PC-9 (cell line): ENCODE results near the gene LRGUK. TPM values are rescaled to one million over a fixed set of nuclear protein-coding genes. Genes with fewer than 3 reads are reported as not detected.
"Not testable (repeated sequence)": the region's sequence is repeated elsewhere in the genome, so short reads cannot be mapped to it uniquely, and the experiment has no call there.

Experiments
- BruUV-seq: library from RNA; stranded (reverse); fragments of 400-500 nt; replicated peaks from 2 replicates; lab custom pipeline; 2021; lab: Mats Ljungman, UMichigan
- CTCF ChIA-PET: fragments of 300-600 bp; sonication (Branson Sonifier 250); formaldehyde crosslinking; loops from one replicate; lab custom pipeline; 2022; ENCODE audit warnings: antibody characterized with exemption; lab: Charles Lee
- POLR2A ChIA-PET: fragments of 300-600 bp; sonication (Branson Sonifier 250); formaldehyde crosslinking; loops from one replicate; lab custom pipeline; 2022; ENCODE audit warnings: antibody characterized with exemption; ENCODE audit not compliant: unreplicated experiment; lab: Charles Lee
- DNase-seq, 2 experiments: peaks; one replicate each; pipeline versions ENCODE4 v3.0.0 to v3.0.0-alpha.2; 2015 to 2022; ENCODE audit warnings: mixed read lengths in 1 of 2
- H2AFZ ChIP-seq: fragments of 200-600 bp; sonication (generic); 2 replicates; pipeline ENCODE4 v1.8.1; 2017; ENCODE audit warnings: antibody characterized with exemption
- H3F3A ChIP-seq: fragments of 200-600 bp; sonication (generic); 2 replicates; pipeline ENCODE4 v1.8.1; 2017; ENCODE audit warnings: antibody characterized with exemption, mild to moderate bottlenecking, low read depth; ENCODE audit not compliant: insufficient read depth
- H3K27ac ChIP-seq: fragments of 200-600 bp; sonication (generic); 2 replicates; pipeline ENCODE4 v1.6.1; 2016; ENCODE audit warnings: mixed run types
- H3K27me3 ChIP-seq: fragments of 200-600 bp; sonication (generic); 2 replicates; pipeline ENCODE4 v1.6.1; 2016; ENCODE audit warnings: low read depth, mixed run types; ENCODE audit not compliant: insufficient read depth
- H3K36me3 ChIP-seq: fragments of 200-600 bp; sonication (generic); 2 replicates; pipeline ENCODE4 v1.6.1; 2016; ENCODE audit warnings: low read depth, mixed run types
- H3K4me1 ChIP-seq: fragments of 200-600 bp; sonication (generic); replicated peaks from 2 replicates; pipeline ENCODE4 v1.6.1; 2016; ENCODE audit warnings: mixed run types; ENCODE audit not compliant: insufficient read depth
- H3K4me2 ChIP-seq: fragments of 200-600 bp; sonication (generic); 2 replicates; pipeline ENCODE4 v1.6.1; 2017; ENCODE audit warnings: mixed run types
- H3K4me3 ChIP-seq: fragments of 200-600 bp; sonication (generic); 2 replicates; pipeline ENCODE4 v1.6.1; 2016; ENCODE audit warnings: mixed run types
- H3K79me2 ChIP-seq: fragments of 200-600 bp; sonication (generic); 2 replicates; pipeline ENCODE4 v1.6.1; 2017; ENCODE audit warnings: low read depth, mixed run types
- H3K9me2 ChIP-seq: fragments of 200-600 bp; sonication (generic); 2 replicates; pipeline ENCODE4 v1.8.1; 2017; ENCODE audit warnings: mild to moderate bottlenecking; ENCODE audit not compliant: insufficient read depth
- H3K9me3 ChIP-seq: fragments of 200-600 bp; sonication (generic); 2 replicates; pipeline ENCODE4 v1.8.1; 2016; ENCODE audit warnings: low read depth; ENCODE audit not compliant: insufficient read depth
- H4K20me1 ChIP-seq: fragments of 200-600 bp; sonication (generic); 2 replicates; pipeline ENCODE4 v1.8.1; 2017; ENCODE audit not compliant: insufficient read depth
- EZH2 ChIP-seq: fragments of 200-600 bp; sonication (generic); IDR thresholded peaks from 2 replicates; pipeline ENCODE4 v1.8.0; 2017; ENCODE audit warnings: antibody characterized with exemption, low read depth
- intact Hi-C: fragments of 100-400 bp; cut with micrococcal nuclease; formaldehyde crosslinking; loops from one replicate; pipeline ENCODE4 v1.10.0; 2022; ENCODE audit not compliant: unreplicated experiment
- total RNA-seq: library from RNA; stranded (reverse); gene quantifications from 2 replicates; pipeline ENCODE4 v1.2.3, GENCODE V29; 2021
- TF ChIP-seq, protein P1 (sequence below): fragments of 200-600 bp; sonication (generic); conservative IDR thresholded peaks from 2 replicates; pipeline ENCODE4 v1.6.1; 2017; ENCODE audit warnings: mixed run types, antibody characterized with exemption, mild to moderate bottlenecking, moderate library complexity

LRGUK gene
- total RNA-seq, 1 experiment from 2014 or later = 2.3 TPM

GRCh38 chr7:134211817-134212216, 84.7 kb downstream of the LRGUK start:
- intact Hi-C loops = no loop called here
- H3F3A ChIP-seq = no peaks in the 10 kb centered on the region
- no peaks in the 10 kb centered on the region for H3K36me3 ChIP-seq
- no peaks in the 10 kb centered on the region for H4K20me1 ChIP-seq
- ChIA-PET CTCF (no interaction called here), POLR2A (no interaction called here)
- no peak overlapping the region for H3K27ac ChIP-seq
- H3K4me1 ChIP-seq = no peaks in the 10 kb centered on the region
- no peak overlapping the region for H3K4me2 ChIP-seq
- TF ChIP-seq, protein P1, sequence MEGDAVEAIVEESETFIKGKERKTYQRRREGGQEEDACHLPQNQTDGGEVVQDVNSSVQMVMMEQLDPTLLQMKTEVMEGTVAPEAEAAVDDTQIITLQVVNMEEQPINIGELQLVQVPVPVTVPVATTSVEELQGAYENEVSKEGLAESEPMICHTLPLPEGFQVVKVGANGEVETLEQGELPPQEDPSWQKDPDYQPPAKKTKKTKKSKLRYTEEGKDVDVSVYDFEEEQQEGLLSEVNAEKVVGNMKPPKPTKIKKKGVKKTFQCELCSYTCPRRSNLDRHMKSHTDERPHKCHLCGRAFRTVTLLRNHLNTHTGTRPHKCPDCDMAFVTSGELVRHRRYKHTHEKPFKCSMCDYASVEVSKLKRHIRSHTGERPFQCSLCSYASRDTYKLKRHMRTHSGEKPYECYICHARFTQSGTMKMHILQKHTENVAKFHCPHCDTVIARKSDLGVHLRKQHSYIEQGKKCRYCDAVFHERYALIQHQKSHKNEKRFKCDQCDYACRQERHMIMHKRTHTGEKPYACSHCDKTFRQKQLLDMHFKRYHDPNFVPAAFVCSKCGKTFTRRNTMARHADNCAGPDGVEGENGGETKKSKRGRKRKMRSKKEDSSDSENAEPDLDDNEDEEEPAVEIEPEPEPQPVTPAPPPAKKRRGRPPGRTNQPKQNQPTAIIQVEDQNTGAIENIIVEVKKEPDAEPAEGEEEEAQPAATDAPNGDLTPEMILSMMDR = no peak
- no peak for TF ChIP-seq EZH2
- no peak overlapping the region for H2AFZ ChIP-seq
- no TSS peak for BruUV-seq
- H3K9me3 ChIP-seq = no peaks in the 10 kb centered on the region
- H3K27me3 ChIP-seq = no peaks in the 10 kb centered on the region
- H3K9me2 ChIP-seq = no peaks in the 10 kb centered on the region
- no peaks in the 10 kb centered on the region for H3K79me2 ChIP-seq
- no peak overlapping the region for H3K4me3 ChIP-seq
- no peak for DNase-seq

- POLR2A ChIA-PET = no interaction called here
- intact Hi-C loops = no loop called here
- TF ChIP-seq, protein P1 = no peak
- TF ChIP-seq EZH2 = no peak
- CTCF ChIA-PET = no interaction called here
- H3K27ac ChIP-seq = no peak overlapping the region
- no peak overlapping the region for H2AFZ ChIP-seq
- no peaks in the 10 kb centered on the region for H3K36me3 ChIP-seq
- no peaks in the 10 kb centered on the region for H3K27me3 ChIP-seq
- H3K4me2 ChIP-seq = no peak overlapping the region
- no peak for DNase-seq
- no peaks in the 10 kb centered on the region for H3K9me2 ChIP-seq
- H3K9me3 ChIP-seq = no peaks in the 10 kb centered on the region
- BruUV-seq = no TSS peak
- no peak overlapping the region for H3K4me3 ChIP-seq
- H4K20me1 ChIP-seq = no peaks in the 10 kb centered on the region
- no peaks in the 10 kb centered on the region for H3F3A ChIP-seq
- H3K79me2 ChIP-seq = no peaks in the 10 kb centered on the region
- H3K4me1 ChIP-seq = no peaks in the 10 kb centered on the region
These were observed 85.7 kb downstream of the LRGUK start for GRCh38 chr7:134212576-134213546.

DNA sequence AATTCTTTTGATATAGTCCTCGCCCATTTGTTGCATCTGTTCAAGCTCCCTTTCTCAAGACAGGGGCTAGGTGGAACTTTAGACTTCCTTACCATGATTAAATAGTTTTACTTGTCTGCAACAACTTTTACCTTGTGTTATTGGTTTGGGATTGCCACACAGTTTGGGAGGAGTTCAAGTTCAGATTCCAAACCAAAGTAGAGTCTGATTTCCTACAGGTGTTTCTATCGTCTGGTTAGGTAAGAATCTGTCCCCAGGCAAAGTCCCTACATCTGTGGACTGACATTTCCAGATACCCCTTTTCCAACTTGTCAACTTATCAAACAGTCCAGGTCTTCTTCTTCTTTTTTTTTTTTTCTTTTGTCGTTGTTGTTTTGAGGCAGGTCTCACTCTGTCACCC, 93.1 kb downstream of the LRGUK start:
- intact Hi-C loops = no loop called here
- no TSS peak for BruUV-seq
- CTCF ChIA-PET = no interaction called here
- Histone ChIP-seq H3K36me3 (no peaks in the 10 kb centered on the region), H3K4me1 (no peaks in the 10 kb centered on the region), H3K9me3 (no peaks in the 10 kb centered on the region), H3F3A (no peaks in the 10 kb centered on the region), H3K27ac (no peak overlapping the region), H3K79me2 (no peaks in the 10 kb centered on the region), H2AFZ (no peak overlapping the region), H3K4me3 (no peak overlapping the region), H3K27me3 (no peaks in the 10 kb centered on the region), H3K4me2 (no peak overlapping the region), H3K9me2 (no peaks in the 10 kb centered on the region), H4K20me1 (no peaks in the 10 kb centered on the region)
- no peak for DNase-seq
- POLR2A ChIA-PET = interaction anchor here (0.6 kb wide), 1 partner anchor 20 kb away, joined by 3 read pairs; no protein-coding TSS in a partner anchor
- TF ChIP-seq, protein P1 = no peak
- TF ChIP-seq EZH2 = no peak

DNA sequence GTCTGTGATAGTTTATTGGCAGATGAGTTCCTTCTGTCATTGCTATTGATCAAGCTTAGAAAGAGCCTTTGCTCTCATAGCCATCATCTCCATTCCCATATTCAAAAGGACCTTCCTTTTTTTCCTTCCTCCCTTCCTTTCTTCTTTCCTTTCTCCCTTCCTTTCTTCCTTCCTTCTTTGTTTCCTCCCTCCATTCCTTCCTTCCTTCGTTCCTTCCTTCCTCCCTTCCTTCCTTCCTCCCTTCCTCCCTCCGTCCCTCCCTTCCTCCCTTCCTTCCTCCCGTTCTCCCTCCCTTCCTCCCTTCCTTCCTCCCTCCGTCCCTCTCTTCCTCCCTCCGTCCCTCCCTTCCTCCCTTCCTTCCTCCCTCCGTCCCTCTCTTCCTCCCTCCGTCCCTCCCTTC, 104.2 kb downstream of the LRGUK start:
- H3K4me2 ChIP-seq, H3K36me3 ChIP-seq, H3K9me3 ChIP-seq, H2AFZ ChIP-seq, BruUV-seq, POLR2A ChIA-PET, H4K20me1 ChIP-seq, H3K27ac ChIP-seq, CTCF ChIA-PET, H3F3A ChIP-seq, intact Hi-C loops, H3K9me2 ChIP-seq, H3K4me1 ChIP-seq, H3K27me3 ChIP-seq, H3K79me2 ChIP-seq, DNase-seq, H3K4me3 ChIP-seq: not testable (repeated sequence)
